GM18511 (cell line): ENCODE results near the gene PPFIBP2.

Source experiments
- ATAC-seq: cut with Tn5 transposase; IDR thresholded peaks from one replicate; pipeline ENCODE4 v1.9.1; 2021; ENCODE audit warnings: mild to moderate bottlenecking, moderate library complexity; ENCODE audit not compliant: unreplicated experiment

PPFIBP2 gene

DNA sequence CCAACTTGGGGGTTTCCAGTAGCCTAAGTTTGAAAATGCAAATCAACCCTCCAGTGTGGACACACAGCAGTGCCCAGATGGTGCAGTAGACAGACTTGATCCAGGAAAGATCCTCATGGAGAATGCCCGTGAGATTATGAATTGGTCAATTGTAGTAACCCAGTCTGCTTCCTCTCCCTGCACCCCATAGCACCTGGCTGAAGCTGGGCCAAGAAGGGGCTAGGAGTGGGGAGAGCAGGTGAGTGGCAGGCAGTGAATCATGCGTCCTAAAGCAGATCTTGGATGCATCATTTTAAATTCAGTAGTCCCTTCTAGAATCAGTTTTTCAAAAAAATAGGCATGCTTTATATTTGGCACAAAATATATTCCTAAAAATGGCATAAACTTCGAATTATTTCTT lies 107.3 kb downstream of the PPFIBP2 start:
- ATAC-seq: no peak

DNA sequence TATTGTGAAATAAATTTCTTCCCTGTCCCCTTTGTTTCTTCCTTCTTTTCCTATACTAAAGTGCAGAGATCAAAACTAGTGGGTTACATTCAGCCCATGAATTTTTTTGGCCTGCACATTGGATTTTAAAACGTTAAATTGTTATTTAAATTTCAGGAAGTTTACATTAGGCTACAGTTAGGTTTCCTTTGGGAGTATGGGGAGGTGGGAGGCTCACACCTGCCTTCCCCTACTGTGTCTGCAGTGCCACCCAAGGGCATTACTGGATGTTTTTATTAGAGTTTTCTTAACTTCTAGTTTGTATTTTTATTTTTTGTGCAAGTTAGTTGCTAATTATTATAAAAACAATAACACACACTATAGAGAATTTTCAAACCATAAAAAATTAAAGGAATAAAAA lies 107.8 kb downstream of the PPFIBP2 start:
- ATAC-seq: no peak

DNA sequence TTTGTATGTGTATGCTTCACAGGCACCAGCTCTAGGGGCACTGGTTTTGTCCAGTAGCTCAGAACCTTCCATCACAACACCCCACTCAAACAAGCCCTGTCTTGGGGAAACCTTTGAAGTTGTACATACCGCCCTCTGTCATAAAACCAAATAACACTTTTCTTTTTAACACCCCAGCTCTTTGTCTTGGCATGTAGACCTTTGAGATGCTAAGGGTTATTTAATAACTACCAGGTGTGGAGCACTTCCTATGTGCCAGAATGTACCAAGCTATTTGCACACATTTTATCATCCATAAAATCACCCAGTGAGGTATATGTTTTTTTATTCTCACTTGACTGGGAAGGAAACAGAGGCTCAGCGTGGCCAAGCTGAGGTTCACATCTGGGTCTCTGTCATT lies 108.9 kb downstream of the PPFIBP2 start:
- no peak for ATAC-seq

DNA sequence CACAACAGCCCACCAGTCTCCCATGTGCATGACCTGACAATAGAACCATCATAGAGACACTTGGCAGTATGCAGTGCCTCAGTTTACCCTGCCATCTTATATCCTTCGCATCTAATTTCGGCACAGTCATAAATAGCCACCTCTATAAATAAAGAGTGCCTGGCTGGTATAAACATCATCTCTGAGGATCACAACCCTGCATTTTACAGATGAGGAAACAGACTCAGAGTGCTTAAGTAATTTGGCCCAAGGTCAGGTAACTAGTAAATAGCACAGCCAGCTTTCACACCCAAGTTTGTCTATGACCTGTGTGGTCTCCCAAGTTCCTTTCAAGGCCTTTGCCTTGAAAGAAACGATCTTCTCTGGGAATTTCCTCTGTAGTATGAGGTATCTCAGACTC lies 114.9 kb downstream of the PPFIBP2 start:
- ATAC-seq: no peak

DNA sequence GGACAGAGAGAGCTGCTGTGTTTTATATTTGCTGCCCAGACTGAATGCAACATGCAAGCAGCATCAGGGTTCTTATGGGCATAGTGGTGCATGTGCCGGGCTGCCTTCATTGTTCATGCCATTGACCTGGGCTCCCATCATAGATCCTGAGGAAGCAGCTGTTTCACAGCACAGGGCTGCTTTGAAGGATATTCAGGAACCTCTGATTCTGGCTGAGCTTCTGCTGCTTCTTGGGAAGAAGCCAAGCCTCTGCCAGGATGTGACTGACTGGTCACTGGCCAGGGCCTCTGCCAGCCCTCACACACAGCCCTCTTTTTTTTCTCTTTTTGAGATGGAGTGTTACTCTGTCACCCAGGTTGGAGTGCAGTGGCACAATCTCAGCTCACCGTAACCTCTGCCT lies 116.2 kb downstream of the PPFIBP2 start:
- ATAC-seq: no peak

DNA sequence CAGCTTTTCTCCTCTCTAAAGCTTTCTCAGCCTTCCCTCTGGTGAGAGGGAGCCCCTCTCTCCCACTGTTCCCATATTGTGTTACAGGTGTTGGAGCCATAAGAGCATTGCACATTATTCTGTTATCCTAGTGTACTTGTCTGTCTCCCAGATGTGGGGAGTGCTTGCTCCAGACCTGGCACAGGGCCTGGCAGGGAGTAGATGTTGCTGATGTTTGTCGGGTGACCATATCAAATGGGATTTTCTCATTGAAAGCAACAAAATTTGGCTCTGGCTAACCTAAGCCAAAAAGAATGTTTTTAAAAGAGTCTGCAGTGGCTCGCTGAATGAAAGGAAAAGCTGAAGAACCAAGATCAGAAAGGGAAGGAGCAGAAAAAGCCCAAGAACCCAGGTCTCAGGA lies 118.4 kb downstream of the PPFIBP2 start:
- no peak for ATAC-seq

DNA sequence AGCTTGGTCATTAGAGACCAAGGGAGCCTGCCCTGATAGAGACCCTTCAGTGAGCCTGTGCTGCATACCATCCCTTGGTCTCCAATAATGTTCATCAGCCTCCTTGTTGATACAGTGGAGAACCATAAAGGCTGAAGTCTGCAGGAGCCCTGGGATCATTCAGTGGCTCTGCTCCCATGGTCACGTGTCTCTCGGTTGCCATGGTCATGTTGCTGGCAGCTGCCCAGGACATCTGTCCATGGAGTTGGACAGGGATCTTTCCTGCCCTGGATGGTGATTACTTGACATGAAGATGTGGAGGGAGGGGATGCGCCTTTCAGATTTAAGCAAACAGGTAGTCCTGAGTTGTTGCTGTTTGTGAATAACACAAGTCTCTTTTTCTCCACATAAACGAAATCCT lies 121.3 kb downstream of the PPFIBP2 start:
- no peak for ATAC-seq

DNA sequence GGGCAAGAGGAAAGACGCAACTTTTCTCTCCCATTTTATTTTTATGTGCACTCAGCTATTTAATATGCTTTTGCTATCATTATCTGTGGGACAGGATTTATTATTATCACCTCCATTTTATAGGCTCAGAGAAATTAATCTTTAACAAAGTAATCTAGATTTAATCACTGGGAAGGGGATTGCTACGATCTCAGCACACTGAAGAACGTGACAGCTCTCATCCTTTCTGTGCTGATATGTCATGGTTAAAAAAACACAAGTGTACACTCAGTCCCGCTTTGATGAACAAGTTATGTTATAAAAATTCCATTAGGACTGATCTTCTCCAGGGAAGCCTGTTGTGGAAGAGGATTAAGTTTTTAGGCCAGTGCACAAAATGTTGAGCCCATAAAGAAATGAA lies 121.9 kb downstream of the PPFIBP2 start:
- no peak for ATAC-seq

DNA sequence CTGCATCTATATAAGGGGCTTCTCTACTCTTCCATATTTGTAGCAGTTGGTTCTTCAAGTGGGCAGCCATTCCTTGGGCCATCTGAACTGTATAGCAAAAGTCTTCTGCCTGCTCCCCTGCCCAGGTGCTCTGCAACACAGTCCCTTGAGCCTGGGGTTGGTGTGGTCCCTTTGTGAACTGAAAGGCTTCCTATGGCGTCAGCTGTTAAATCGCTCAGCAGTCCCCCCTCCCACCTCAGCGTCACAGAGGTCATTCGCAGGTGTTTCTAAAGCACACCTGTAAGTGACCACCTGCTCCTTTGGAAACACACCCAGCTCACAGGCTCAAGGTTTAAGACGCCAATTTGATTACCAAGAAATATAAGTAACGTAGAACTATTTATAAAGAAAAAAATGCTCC lies 122.6 kb downstream of the PPFIBP2 start:
- ATAC-seq: no peak

DNA sequence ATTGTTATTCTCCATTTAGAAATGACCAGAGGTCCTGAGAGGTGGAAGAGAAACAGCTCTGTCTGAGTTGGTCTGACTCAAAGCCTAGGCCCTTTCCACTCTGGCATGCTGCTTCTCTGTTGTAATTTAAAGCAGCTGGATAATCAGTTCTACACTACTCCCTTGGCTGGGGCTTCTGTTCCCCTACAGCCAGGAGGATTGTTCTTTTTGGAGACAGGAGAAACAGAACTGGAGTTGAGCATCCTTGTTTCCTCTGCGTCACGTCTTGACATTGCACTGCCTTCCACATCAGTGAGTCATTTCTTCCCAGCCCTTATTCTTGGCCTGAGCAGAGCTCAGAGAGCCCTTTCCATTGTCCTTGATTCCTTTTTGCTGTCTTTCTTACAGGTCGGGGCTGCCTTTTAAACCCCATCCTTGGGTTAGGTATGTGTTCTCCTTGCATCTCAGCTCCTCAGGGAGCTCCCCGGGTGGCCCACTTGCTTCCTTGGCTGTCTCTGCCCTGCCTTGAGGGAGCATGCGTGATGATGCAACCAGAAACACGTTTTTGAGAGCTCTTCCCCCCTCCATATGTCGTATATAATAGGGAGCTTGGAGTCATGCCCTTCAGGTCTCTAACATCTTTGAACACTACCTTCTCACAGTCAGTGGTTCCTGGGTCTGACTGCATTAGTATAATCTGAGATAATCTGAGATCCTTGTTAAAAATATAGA lies 123.8 kb downstream of the PPFIBP2 start:
- no peak for ATAC-seq

DNA sequence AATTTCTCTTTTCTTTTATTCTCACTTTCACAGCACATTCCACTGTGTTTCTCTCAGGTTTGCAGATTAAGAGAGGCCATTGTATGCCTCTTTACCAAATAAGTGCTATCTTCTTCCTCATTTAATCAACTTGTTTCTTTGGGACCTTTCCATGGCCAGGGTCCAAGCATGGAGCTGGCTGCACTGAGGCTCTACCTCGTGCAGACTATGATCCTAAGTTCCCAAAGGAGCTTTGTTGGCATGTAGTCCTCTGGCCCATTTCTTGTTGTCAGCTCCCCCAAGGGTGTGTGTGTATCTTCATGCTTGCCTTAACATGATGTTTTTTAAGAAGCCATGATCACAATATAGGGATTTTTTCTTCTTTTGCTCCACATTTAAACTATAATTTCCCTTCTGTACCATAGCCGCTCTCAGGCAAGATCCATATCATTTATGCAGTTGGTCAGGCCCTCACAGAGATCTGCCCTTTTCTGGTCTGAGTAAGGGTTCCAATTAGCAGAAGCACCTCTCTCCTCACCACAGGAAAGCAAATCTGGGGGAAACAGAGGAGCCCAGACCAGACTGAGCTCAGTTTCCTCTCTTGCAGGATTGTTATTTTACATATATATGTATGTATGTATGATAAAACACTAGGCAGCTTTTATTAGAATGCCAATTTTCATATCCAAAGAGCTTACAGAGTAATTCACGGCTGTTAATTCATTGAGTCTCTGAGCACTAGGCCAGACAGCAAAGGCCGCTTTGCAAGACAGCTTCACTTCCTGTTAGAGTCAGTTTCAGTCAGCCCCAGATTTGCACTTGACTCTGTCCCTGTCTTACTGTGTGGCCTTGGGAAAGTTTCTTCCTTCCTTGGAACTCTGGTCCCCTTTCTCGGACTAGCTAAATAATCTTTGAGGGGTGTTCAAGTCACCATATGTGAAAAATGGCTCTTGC lies 125.2 kb downstream of the PPFIBP2 start:
- peak; percentile 76 for ATAC-seq

DNA sequence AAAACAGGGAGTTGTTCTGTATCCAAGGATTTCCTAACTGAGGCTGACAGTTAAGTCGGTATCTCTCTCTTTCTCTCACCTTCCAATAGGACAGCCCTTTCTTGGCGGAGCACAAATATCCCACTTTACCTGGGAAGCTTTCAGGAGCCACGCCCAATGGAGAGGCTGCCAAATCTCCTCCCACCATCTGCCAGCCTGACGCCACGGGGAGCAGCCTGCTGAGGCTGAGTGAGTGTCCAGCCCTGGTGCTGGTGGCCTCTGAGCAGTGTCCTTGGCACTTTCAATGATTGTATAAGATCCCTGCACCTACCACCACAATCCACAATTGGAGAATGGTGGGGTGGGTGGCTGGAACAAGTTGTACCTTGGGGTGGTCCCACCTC lies 125.8 kb downstream of the PPFIBP2 start:
- no peak for ATAC-seq

DNA sequence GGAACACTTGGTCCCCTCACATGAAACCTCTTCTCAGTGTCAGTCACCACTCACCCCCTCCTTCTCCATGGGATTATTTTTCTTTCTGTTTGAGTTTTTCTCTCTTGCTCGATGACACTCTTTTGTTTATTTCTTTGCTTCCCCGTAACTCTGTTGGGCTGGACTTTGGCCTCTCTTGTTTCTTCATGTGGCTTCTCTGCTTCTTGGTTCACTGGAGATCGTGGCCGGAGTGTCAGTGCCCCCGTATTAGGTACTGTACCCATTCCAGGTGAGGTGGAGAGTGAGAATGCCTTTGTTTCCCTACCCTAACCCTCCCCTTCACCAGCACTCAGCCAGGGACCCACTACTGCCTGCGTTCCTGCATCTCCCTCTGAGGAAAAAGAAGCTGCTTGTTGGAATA lies 127.0 kb downstream of the PPFIBP2 start:
- no peak for ATAC-seq

DNA sequence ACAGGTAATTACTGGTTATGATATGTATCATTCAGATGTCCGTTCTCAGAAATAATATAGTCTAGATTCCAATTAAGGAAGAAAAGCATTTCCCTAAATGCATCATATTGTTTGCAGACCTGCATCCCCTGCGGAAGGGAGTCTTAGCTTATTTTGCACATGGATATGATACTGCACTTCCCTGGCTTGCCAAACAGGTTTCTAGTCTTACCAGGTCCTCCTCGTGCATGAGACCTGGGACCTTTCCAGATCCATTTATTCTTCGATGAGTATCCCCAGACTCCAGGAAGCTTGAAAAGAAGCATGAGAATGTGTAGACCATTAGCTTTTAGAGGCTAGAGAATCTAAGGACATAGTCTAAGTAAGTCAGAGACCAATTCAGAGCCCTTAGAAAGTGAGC lies 128.9 kb downstream of the PPFIBP2 start:
- ATAC-seq: no peak

DNA sequence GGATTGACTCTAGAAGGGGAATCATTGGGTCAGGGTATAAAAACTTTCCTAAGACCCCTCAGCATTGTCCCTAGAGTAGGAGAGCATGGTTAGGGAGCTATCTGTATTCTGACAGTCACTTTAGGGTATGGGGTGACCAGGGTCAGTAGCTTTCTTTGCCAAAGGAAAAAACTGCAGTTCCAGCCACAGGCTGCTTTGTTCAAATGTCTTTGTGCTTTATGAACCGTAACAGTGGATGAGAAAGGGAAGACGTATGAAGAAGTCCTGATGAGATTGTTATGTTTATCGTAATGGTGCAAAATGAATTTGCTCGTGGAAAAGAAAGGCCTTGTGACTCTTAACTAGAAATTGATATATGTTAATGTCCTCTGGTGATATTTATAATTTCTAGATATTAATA lies 129.5 kb downstream of the PPFIBP2 start:
- ATAC-seq: no peak

DNA sequence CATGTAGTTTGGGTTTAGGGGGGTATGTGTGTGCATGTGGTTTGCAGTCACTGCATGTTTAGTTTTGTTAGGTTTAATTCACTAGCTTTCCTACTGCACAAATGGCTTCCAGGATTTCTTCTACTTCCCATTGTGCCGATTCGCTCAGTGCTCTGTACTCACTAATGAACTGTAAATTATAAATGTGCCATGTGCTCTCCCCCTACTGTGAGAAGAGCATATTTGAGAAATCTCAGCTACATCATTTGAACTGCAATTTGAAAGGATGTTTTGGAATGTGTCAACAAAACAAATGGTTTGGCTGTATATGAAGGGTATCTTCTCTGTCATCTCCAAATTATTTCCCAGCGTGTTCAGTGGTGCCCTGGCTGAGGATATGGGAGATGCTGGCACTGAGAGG lies 131.4 kb downstream of the PPFIBP2 start:
- ATAC-seq: no peak

DNA sequence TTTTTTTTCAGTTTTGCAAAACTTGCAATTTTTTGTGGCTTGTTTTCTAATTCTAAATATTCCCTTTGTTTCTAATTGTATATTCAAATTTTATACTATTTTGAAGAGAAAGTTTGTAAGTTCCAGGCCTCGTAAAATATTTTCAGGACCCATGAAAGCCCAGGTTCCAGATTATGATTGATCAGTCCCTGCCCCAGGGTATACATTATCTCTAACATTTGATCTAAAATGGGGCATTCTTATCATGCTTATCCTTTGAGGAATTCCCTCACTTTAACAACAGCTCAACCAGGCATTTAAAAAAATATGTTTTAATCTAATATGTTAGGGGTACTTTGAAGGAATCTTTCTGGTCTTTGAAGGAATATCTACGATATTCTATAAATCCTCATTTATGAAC lies 133.1 kb downstream of the PPFIBP2 start:
- no peak for ATAC-seq

DNA sequence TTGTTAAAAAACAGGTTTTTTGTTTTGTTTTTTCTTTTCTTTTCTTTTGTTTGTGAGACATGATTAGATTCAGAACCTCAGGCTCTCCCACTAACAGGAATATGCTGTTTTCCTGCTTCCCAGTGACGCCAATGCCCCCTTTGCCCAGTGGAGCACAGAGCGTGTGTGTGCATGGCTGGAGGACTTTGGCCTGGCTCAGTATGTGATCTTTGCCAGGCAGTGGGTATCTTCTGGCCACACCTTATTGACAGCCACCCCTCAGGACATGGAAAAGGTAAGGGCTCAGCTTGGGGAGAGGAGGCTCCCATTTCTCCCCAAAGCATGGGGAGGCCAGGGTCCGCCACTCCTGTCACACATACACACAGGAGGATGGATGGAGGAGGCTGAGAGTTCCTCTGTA lies 134.5 kb downstream of the PPFIBP2 start:
- ATAC-seq: no peak

DNA sequence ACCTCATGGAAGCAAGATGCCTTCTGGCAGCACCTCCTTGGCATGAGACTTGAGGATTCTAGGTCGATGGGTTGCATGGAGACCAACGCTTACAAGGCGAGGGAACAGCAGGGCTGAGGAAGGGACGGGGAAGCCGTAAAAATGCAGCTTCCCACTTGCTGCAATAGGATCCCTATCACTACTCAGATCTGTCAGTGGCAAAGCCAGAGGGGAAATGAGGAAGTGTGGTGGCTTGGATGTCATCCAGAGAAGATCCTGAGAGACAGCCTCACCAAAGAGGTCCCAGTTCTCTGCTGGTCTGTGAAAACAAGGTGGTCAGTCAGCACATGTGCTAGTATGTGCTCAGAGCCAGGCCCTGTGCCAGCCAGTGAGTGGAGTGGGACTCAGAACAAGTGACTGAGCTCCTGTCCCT lies 137.3 kb downstream of the PPFIBP2 start:
- ATAC-seq: no peak

DNA sequence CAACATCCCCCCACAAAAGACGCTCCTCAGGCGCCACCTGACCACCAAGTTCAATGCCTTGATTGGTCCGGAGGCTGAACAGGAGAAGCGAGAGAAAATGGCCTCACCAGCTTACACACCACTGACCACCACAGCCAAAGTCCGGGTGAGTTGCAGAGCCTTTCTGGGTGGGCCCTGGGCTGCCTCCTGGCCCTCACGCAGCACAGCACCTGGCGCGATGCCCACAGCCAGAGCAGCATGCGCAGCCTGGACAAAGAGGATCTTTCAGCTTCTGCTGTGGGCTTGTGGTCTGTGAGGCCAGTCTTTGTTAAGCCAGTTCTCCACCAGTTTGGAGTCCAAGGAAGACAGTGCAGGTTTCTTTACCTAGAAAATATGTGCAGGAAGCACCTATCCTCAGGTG lies 137.9 kb downstream of the PPFIBP2 start:
- no peak for ATAC-seq

DNA sequence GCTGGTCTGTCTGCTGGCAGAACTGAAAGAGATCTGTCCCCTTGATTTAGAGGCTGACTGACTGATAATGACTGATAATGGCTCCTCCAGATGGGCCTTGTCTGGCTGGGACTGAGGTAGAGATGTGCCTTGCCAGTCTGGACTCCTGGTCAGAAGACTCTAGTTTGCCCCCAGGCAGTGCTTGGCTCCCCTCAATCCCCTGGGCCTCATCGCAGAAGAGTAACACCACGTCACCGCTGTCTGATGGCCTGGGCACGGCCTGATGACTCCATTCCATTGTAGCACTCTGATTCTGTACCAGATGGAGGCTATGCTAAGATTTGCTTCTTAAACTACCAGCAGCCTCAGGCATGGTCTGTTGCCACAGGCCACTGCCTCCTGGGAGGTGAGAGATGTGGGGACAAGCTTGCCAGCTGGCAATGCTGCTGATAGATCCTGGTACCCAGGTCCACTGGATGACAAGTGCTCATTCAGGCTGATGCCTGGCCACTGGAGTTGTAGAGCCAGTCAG lies 140.5 kb downstream of the PPFIBP2 start:
- ATAC-seq: no peak
